ENCODE results near the gene AOC2.

GRCh38 chr17:42803074-42803883 lies 41.1 kb upstream of the AOC2 start:
- TF ChIP-seq CTCF (optimal IDR thresholded peaks at IDR 0.05 in 1 of 3, IDR thresholded peaks at IDR 0.05 in 1 of 3, conservative IDR thresholded peaks at IDR 0.05 in 1 of 3; ENCODE audit: extremely low read depth in 1 of 3, insufficient read depth in 2 of 3, low read length in 3 of 3) = no peak
- no peak for TF ChIP-seq EZH2 (IDR thresholded peaks at IDR 0.05; ENCODE audit: low read length)
